ENCODE data around the gene NTHL1. TPM values are rescaled to one million over a fixed set of nuclear protein-coding genes. Genes with fewer than 3 reads are reported as not detected.

Gene NTHL1
- total and polyA plus RNA-seq, 2 donors (not counting 3 experiments of a cell fraction or from before 2014, with no cell fraction given) = 39.8 to 65.8 TPM

DNA sequence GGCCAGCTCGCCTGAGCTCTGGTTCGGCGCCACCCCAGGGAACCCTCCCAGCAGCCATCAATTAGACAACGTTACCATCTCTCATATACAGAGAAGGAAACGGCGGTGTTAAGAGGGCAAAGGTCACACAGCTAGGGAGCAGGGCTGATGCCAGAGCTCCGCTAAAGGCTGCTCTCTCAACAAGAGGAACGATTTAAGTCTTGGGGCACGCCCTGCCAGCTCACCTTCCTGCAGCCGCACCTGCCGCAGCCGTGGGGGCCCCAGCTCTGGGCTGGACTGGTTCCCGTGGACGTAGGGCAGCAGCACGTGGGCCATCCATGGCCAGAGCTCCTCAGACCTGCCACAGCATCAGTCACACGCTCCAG is 44.6 kb upstream of the NTHL1 start:
- no peaks in the 10 kb centered on the region for H3K79me2 ChIP-seq (ENCODE audit: control insufficient read depth, insufficient read depth, low read length)
- peaks cover 6 to 24% of the 10 kb centered on the region in 2 experiments for H3K36me3 ChIP-seq (ENCODE audit: control insufficient read depth in 2 of 2, extremely low read depth in 1 of 2, insufficient read depth in 2 of 2, low read length in 2 of 2)
- H3K9ac ChIP-seq (replicated peaks; ENCODE audit: extremely low read depth, insufficient read depth, low read length) = no peak overlapping the region
- CTCF ChIA-PET = interaction anchor here (1.4 to 4.0 kb wide), 2 partner anchors 48 to 159 kb away, joined by 3 to 36 read pairs; partner anchors contain the start of gene ECI1
- no TSS peak for BruUV-seq (replicated peaks)
- no peaks in the 10 kb centered on the region for H4K20me1 ChIP-seq (replicated peaks; ENCODE audit: control insufficient read depth, extremely low read depth, insufficient read depth, low read length)
- intact Hi-C loops (cut with micrococcal nuclease) (no loop called here), dilution Hi-C loops (cut with MboI; ENCODE audit: extremely low pct_ligation_motif_present, low sequenced_read_pairs) (no loop called here)
- no peaks in the 10 kb centered on the region for H3K27me3 ChIP-seq (ENCODE audit: control insufficient read depth in 2 of 2, insufficient read depth in 2 of 2, low read length in 2 of 2)
- peaks cover 5% of the 10 kb centered on the region for H3K4me1 ChIP-seq (ENCODE audit: control insufficient read depth, extremely low read depth, insufficient read depth, low read length)
- no peaks in the 10 kb centered on the region for H3K9me3 ChIP-seq (replicated peaks; ENCODE audit: control insufficient read depth, insufficient read depth, low read length)
- no peak for TF ChIP-seq FOS (IDR thresholded peaks at IDR 0.05; ENCODE audit: borderline replicate concordance, insufficient read depth, low read length)
- no peak for TF ChIP-seq GATA2 (IDR thresholded peaks at IDR 0.05; ENCODE audit: insufficient read depth, insufficient read length, low read depth, low read length)
- no peak for TF ChIP-seq EZH2 (IDR thresholded peaks at IDR 0.05; ENCODE audit: borderline replicate concordance, low read depth, low read length, severe bottlenecking)
- TF ChIP-seq POLR2AphosphoS5 (IDR thresholded peaks at IDR 0.05; ENCODE audit: insufficient read depth, low read depth, low read length) = no peak
- TF ChIP-seq POLR2A (IDR thresholded peaks at IDR 0.05; ENCODE audit: low read depth, low read length) = no peak
- TF ChIP-seq JUN (IDR thresholded peaks at IDR 0.05; ENCODE audit: borderline replicate concordance, insufficient read depth, insufficient read length, low read depth) = no peak
- TF ChIP-seq, protein P1, sequence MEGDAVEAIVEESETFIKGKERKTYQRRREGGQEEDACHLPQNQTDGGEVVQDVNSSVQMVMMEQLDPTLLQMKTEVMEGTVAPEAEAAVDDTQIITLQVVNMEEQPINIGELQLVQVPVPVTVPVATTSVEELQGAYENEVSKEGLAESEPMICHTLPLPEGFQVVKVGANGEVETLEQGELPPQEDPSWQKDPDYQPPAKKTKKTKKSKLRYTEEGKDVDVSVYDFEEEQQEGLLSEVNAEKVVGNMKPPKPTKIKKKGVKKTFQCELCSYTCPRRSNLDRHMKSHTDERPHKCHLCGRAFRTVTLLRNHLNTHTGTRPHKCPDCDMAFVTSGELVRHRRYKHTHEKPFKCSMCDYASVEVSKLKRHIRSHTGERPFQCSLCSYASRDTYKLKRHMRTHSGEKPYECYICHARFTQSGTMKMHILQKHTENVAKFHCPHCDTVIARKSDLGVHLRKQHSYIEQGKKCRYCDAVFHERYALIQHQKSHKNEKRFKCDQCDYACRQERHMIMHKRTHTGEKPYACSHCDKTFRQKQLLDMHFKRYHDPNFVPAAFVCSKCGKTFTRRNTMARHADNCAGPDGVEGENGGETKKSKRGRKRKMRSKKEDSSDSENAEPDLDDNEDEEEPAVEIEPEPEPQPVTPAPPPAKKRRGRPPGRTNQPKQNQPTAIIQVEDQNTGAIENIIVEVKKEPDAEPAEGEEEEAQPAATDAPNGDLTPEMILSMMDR (IDR thresholded peaks at IDR 0.05; ENCODE audit: extremely low read depth in 1 of 2, insufficient read depth in 1 of 2, low read depth in 1 of 2, low read length in 2 of 2) = no peak
- no peak for TF ChIP-seq MYC (IDR thresholded peaks at IDR 0.05; ENCODE audit: low read depth, low read length)
- TF ChIP-seq, protein P2, sequence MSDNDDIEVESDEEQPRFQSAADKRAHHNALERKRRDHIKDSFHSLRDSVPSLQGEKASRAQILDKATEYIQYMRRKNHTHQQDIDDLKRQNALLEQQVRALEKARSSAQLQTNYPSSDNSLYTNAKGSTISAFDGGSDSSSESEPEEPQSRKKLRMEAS (IDR thresholded peaks at IDR 0.05; ENCODE audit: insufficient read depth, insufficient read length) = no peak
- FAIRE-seq (no peak), DNase-seq (ENCODE audit: low read depth, low spot score) (no peak)
- H3K9me1 ChIP-seq (replicated peaks; ENCODE audit: control insufficient read depth, extremely low read depth, insufficient read depth, low read length) = no peaks in the 10 kb centered on the region
- POLR2A ChIA-PET = interaction anchor here (1.3 kb wide), 1 partner anchor 63 kb away, joined by 4 read pairs; the partner anchor contains the start of gene TRAF7
- H3K4me3 ChIP-seq (replicated peaks in 1 of 3; ENCODE audit: insufficient read depth in 1 of 3, low read depth in 1 of 3, low read length in 3 of 3) = no peak overlapping the region
- no peak overlapping the region for H2AFZ ChIP-seq (ENCODE audit: low read depth, low read length)
- H3K4me2 ChIP-seq (ENCODE audit: insufficient read depth, low read length) = no peak overlapping the region
- H3K27ac ChIP-seq (ENCODE audit: insufficient read depth, low read depth, low read length) = no peak overlapping the region

Data from endothelial cell of umbilical vein (primary cell).